GM12872 (cell line): ENCODE results near the gene TEAD3.

ENCODE experiments used
- TF ChIP-seq, protein P1 (sequence below): IDR thresholded peaks from 3 replicates; pipeline ENCODE4 v1.5.1; 2011; ENCODE audit warnings: low read depth, mild to moderate bottlenecking, low read length, moderate library complexity; ENCODE audit not compliant: insufficient read depth

TEAD3 gene

DNA sequence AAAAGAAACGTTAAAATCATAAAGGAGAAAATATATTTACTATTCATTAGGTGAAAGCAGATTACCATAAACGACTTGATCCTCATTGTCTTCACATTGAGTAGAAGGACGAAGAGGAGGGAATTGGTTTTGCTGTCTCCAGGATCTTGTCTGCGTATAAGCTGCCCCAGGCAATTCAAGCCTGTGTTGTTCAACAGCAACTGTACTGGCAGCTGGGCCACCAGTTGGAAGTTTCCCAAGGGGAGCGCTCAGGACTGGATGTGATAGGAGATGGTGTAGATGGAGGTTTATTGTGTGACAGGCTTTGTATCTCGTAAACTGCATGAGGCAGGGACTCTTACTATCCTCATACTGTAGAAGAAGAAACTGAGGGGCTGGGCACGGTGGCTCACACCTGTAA, 48.7 kb downstream of the TEAD3 start:
- TF ChIP-seq, protein P1, sequence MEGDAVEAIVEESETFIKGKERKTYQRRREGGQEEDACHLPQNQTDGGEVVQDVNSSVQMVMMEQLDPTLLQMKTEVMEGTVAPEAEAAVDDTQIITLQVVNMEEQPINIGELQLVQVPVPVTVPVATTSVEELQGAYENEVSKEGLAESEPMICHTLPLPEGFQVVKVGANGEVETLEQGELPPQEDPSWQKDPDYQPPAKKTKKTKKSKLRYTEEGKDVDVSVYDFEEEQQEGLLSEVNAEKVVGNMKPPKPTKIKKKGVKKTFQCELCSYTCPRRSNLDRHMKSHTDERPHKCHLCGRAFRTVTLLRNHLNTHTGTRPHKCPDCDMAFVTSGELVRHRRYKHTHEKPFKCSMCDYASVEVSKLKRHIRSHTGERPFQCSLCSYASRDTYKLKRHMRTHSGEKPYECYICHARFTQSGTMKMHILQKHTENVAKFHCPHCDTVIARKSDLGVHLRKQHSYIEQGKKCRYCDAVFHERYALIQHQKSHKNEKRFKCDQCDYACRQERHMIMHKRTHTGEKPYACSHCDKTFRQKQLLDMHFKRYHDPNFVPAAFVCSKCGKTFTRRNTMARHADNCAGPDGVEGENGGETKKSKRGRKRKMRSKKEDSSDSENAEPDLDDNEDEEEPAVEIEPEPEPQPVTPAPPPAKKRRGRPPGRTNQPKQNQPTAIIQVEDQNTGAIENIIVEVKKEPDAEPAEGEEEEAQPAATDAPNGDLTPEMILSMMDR, result no peak

GRCh38 chr6:35445691-35446090, 51.2 kb downstream of the TEAD3 start:
- TF ChIP-seq, protein P1, result no peak

GRCh38 chr6:35443341-35444030, 53.4 kb downstream of the TEAD3 start:
- TF ChIP-seq, protein P1, result no peak

DNA sequence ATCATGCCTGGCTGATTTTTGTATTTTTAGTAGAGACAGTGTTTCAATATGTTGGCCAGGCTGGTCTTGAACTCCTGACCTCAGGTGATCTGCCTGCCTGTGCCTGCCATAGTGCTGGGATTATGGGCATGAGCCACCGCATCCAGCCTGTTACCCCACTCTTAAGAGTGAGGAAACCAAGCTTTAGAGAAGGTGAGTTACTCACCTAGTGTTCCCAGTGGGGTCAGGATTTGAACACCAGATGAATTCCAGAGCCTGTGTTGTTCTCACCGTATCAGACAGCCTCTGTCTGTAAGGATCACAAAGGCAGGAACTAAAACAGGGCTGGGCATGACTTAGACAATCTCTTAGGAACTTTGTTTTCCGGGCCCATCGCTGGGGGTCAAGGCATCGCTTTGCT, 54.2 kb downstream of the TEAD3 start:
- TF ChIP-seq, protein P1, result no peak

DNA sequence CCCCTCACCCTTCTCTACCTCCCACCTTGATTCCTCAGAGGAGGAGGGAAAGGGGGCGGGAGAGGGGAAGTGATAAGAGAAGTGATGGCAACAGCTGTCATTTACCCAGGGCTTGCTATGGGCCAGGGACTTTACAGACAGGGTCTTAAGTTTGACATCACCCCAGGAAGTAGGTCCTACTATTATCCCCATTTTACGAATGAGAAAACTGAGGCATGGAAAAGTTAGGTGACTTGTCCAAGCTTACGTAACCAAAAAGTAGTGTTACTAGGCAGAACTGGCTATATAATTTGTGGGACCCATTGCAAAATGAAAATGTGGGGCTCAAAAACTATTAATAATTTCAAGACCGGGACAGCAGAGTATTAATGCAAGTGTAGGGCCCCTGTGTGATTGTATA, 55.2 kb downstream of the TEAD3 start:
- TF ChIP-seq, protein P1, result no peak

- TF ChIP-seq, protein P1, result no peak
Measured at GRCh38 chr6:35441205-35441604, 55.7 kb downstream of the TEAD3 start.

GRCh38 chr6:35439308-35439707, 57.6 kb downstream of the TEAD3 start:
- TF ChIP-seq, protein P1, result no peak
